GM23248 (cell line): ENCODE results near the gene CTCF. TPM values are rescaled to one million over a fixed set of nuclear protein-coding genes. Genes with fewer than 3 reads are reported as not detected.

ENCODE experiments used
- DNase-seq: peaks from one replicate; pipeline ENCODE4 v3.0.0-alpha.2; 2015
- H2AFZ ChIP-seq: fragments of 200-600 bp; sonication (generic); 2 replicates; pipeline ENCODE4 v1.6.1; 2016; ENCODE audit warnings: antibody characterized with exemption
- H3F3A ChIP-seq: fragments of 200-600 bp; sonication (generic); 2 replicates; pipeline ENCODE4 v1.6.1; 2016; ENCODE audit warnings: mild to moderate bottlenecking, antibody characterized with exemption, mixed run types; ENCODE audit not compliant: insufficient read depth
- H3K27ac ChIP-seq: fragments of 200-600 bp; sonication (generic); 2 replicates; pipeline ENCODE4 v1.5.1; 2016; ENCODE audit warnings: mild to moderate bottlenecking
- H3K27me3 ChIP-seq: fragments of 200-600 bp; sonication (generic); replicated peaks from 2 replicates; pipeline ENCODE4 v1.6.1; 2016; ENCODE audit warnings: mild to moderate bottlenecking; ENCODE audit not compliant: insufficient read depth
- H3K36me3 ChIP-seq: fragments of 200-600 bp; sonication (generic); 2 replicates; pipeline ENCODE4 v1.6.1; 2016; ENCODE audit warnings: low read depth, mild to moderate bottlenecking
- H3K4me1 ChIP-seq: fragments of 200-600 bp; sonication (generic); 2 replicates; pipeline ENCODE4 v1.6.1; 2016; ENCODE audit warnings: mild to moderate bottlenecking; ENCODE audit not compliant: insufficient read depth
- H3K4me2 ChIP-seq: fragments of 200-600 bp; sonication (generic); one replicate; pipeline ENCODE4 v1.6.1; 2016; ENCODE audit warnings: mild to moderate bottlenecking; ENCODE audit not compliant: unreplicated experiment
- H3K4me3 ChIP-seq: fragments of 200-600 bp; sonication (generic); 2 replicates; pipeline ENCODE4 v1.5.1; 2016; ENCODE audit warnings: mild to moderate bottlenecking
- H3K79me2 ChIP-seq: fragments of 200-600 bp; sonication (generic); 2 replicates; pipeline ENCODE4 v1.6.1; 2016; ENCODE audit warnings: mild to moderate bottlenecking; ENCODE audit not compliant: insufficient read depth
- H3K9ac ChIP-seq: fragments of 200-600 bp; sonication (generic); 2 replicates; pipeline ENCODE4 v1.6.1; 2016; ENCODE audit warnings: mild to moderate bottlenecking
- H3K9me2 ChIP-seq: fragments of 200-600 bp; sonication (generic); 2 replicates; pipeline ENCODE4 v1.6.1; 2016; ENCODE audit warnings: mixed run types, mild to moderate bottlenecking, moderate library complexity; ENCODE audit not compliant: insufficient read depth
- H3K9me3 ChIP-seq: fragments of 200-600 bp; sonication (generic); one replicate; pipeline ENCODE4 v1.6.1; 2017; ENCODE audit warnings: low read depth
- H4K20me1 ChIP-seq: fragments of 200-600 bp; sonication (generic); 2 replicates; pipeline ENCODE4 v1.6.0; 2016; ENCODE audit not compliant: insufficient read depth
- EZH2 ChIP-seq: fragments of 200-600 bp; sonication (generic); IDR thresholded peaks from 2 replicates; pipeline ENCODE4 v1.6.1; 2018; ENCODE audit warnings: antibody characterized with exemption, mild to moderate bottlenecking; ENCODE audit not compliant: insufficient read depth, poor library complexity, severe bottlenecking
- EZH2phosphoT487 ChIP-seq: fragments of 200-600 bp; sonication (generic); IDR thresholded peaks from 2 replicates; pipeline ENCODE4 v1.6.1; 2018; ENCODE audit warnings: antibody characterized with exemption, moderate library complexity, mild to moderate bottlenecking, low read depth; ENCODE audit not compliant: insufficient read depth
- WGBS, 2 experiments: methylation state at CpG; one replicate each; pipeline ENCODE4 v1.1.6; 2015 to 2017; ENCODE audit warnings: low lambda C conversion rate in 2 of 2, low coverage in 1 of 2; ENCODE audit errors: missing lambda C conversion rate in 2 of 2; 5-methylcytosine and 5-hydroxymethylcytosine counted together
- in situ Hi-C: fragments of 300-500 bp; cut with MboI; formaldehyde crosslinking; loops from 2 replicates; pipeline ENCODE4 v1.15.0; 2020
- polyA plus RNA-seq: library from polyadenylated mRNA; unstranded; fragments of >200 nt; fragmentation: Nextera tagmentation; extraction: Ambion mirVana; gene quantifications from 2 replicates; pipeline ENCODE4 v1.2.1, GENCODE V29; 2016
- total RNA-seq: library from RNA; depleted of rRNA; stranded (reverse); fragments of >200 nt; shearing (Covaris generic); gene quantifications from 2 replicates; pipeline ENCODE4 v1.2.3, GENCODE V29; 2014

Gene CTCF
- total and polyA plus RNA-seq, 2 experiments from 2014 or later, result 19.6 to 21.9 TPM

DNA sequence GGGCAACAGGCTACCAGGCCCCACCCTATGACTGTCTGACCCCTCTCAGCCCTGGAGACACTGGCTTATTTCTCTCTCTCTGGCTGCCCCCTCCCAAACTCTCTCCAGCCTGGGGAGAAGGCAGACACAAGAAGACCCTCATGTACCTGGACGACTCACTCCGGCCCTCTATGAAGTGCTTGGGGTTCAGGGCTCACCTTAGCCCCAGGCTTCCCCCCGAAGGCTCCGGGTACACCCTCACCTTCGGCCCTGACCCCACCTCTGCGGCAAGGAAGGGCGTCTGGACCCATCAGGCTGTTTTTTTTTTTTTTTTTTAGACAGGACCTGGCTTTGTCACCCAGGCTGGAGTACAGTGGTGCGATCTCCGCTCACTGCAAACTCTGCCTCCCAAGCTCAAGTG is 81.7 kb downstream of the CTCF start:
- Histone ChIP-seq H3K9ac (no peak overlapping the region), H3K79me2 (no peaks in the 10 kb centered on the region), H3K4me2 (no peak overlapping the region), H3K4me3 (no peak overlapping the region), H3F3A (peaks cover 8% of the 10 kb centered on the region; the same call in 1 of the 2 replicates), H3K4me1 (0 out of 2 replicates have a peak, but pooled peaks cover 6% of the 10 kb centered on the region), H3K9me2 (no peaks in the 10 kb centered on the region), H3K9me3 (no peaks in the 10 kb centered on the region), H3K27ac (no peak overlapping the region), H4K20me1 (no peaks in the 10 kb centered on the region), H3K27me3 (peaks cover 20% of the 10 kb centered on the region), H3K36me3 (no peaks in the 10 kb centered on the region; the same call in 1 of the 2 replicates), H2AFZ (no peak overlapping the region)
- in situ Hi-C loops, result no loop called here
- WGBS, 2 experiments, result 88 to 90% methylated on average over 9 of the region's 9 CpGs
- no peak for DNase-seq
- TF ChIP-seq EZH2, result no peak
- TF ChIP-seq EZH2phosphoT487, result no peak

DNA sequence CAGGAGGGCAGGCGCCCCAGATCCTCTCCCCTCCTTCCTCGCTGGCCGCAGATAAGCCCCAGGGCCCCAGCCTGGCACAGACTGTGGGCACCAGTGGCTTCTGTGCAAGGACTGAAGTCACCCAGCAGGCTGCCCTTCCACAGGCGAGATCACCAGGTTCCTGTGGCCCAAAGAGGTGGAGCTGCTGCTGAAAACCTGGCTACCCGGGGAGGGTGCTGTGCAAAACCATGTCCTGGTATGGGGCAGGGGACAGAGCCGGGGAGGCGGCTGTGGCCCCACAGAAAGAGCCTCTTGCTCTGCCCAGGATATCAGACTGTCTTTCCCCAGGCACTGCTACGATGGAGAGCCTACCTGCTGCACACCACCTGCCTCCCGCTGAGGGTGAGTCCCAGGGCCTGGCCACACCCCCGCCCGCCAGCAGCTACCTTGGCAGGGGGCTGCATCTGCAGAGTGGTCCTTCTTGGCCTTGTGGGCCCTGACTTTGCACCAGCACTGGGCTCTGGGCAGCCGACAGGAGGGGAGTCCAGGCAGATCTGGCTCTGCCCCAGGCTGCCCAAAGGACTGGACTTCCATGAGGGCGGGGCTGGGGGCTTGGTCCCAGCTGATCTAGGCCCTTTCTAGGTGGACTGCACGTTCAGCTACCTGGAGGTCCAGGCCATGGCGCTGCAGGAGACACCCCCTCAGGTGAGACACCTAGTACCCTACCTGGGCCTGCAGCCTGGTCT is 83.2 kb downstream of the CTCF start:
- no peak overlapping the region for H3K27ac ChIP-seq
- no peaks in the 10 kb centered on the region for H3K9me2 ChIP-seq
- H4K20me1 ChIP-seq, result no peaks in the 10 kb centered on the region
- H3F3A ChIP-seq, result peaks cover 8% of the 10 kb centered on the region; the same call in 1 of the 2 replicates
- H3K79me2 ChIP-seq, result no peaks in the 10 kb centered on the region
- no peak overlapping the region for H3K4me3 ChIP-seq
- in situ Hi-C loops, result no loop called here
- no peaks in the 10 kb centered on the region for H3K36me3 ChIP-seq
- no peak overlapping the region for H2AFZ ChIP-seq
- no peaks in the 10 kb centered on the region for H3K9me3 ChIP-seq
- H3K27me3 ChIP-seq, result peaks cover 30% of the 10 kb centered on the region
- 0 out of 2 replicates have a peak, but pooled peaks cover 6% of the 10 kb centered on the region for H3K4me1 ChIP-seq
- no peak for DNase-seq
- no peak for TF ChIP-seq EZH2phosphoT487
- TF ChIP-seq EZH2, result no peak
- WGBS, 2 experiments, result 80 to 82% methylated on average over 13 to 15 of the region's 15 CpGs
- H3K4me2 ChIP-seq, result no peak overlapping the region
- no peak overlapping the region for H3K9ac ChIP-seq

DNA sequence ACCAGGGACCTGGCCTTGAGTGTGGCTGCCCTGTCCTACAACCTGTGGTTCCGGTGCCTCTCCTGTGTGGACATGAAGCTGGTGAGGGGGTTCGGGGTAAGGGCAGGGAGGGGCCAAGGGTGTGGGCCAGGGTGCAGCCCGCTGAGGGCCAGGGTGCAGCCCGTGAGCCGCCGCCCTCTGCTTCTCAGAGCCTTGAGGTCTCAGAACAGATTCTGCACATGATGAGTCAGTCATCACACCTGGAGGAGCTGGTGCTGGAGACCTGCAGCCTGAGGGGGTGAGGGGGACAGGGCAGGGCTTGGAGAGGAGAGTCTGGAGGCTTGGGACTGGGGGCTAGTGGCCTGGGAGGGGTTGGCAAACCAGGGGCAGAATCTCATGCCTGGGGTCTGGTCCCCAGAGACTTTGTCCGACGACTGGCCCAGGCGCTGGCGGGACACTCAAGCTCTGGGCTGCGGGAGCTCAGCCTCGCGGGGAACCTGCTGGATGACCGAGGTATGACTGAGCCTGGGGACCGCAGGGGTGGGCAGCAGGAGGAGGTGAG is 84.9 kb downstream of the CTCF start:
- H2AFZ ChIP-seq, result no peak overlapping the region
- no peak for DNase-seq
- no peak overlapping the region for H3K27ac ChIP-seq
- no peaks in the 10 kb centered on the region for H3K9me3 ChIP-seq
- H3K4me2 ChIP-seq, result no peak overlapping the region
- WGBS, 2 experiments, result 63 to 67% methylated on average over 10 to 15 of the region's 15 CpGs
- H3K27me3 ChIP-seq, result peaks cover 42% of the 10 kb centered on the region
- no peak overlapping the region for H3K4me3 ChIP-seq
- in situ Hi-C loops, result no loop called here
- H3K4me1 ChIP-seq, result 0 out of 2 replicates have a peak, but pooled peaks cover 3% of the 10 kb centered on the region
- no peaks in the 10 kb centered on the region for H4K20me1 ChIP-seq
- no peak overlapping the region for H3K9ac ChIP-seq
- TF ChIP-seq EZH2 (no peak), EZH2phosphoT487 (no peak)
- no peaks in the 10 kb centered on the region for H3K36me3 ChIP-seq
- H3F3A ChIP-seq, result no peaks in the 10 kb centered on the region
- H3K9me2 ChIP-seq, result no peaks in the 10 kb centered on the region
- H3K79me2 ChIP-seq, result no peaks in the 10 kb centered on the region

- Histone ChIP-seq H2AFZ (no peak overlapping the region), H3K79me2 (no peaks in the 10 kb centered on the region), H3K4me1 (no peaks in the 10 kb centered on the region), H3K4me3 (no peak overlapping the region), H3K9me3 (no peaks in the 10 kb centered on the region), H3K9me2 (no peaks in the 10 kb centered on the region), H3K9ac (no peak overlapping the region), H3K27me3 (peaks cover 46% of the 10 kb centered on the region), H4K20me1 (no peaks in the 10 kb centered on the region), H3F3A (no peaks in the 10 kb centered on the region), H3K27ac (no peak overlapping the region), H3K36me3 (no peaks in the 10 kb centered on the region), H3K4me2 (no peak overlapping the region)
- WGBS, 2 experiments, result 74% methylated on average over 10 to 13 of the region's 13 CpGs
- no peak for DNase-seq
- in situ Hi-C loops, result no loop called here
- TF ChIP-seq EZH2 (no peak), EZH2phosphoT487 (no peak)
These were observed 85.4 kb downstream of the CTCF start for GRCh38 chr16:67647681-67648080.
